SH-SY5Y (cell line): ENCODE results near the gene IP6K3.

ENCODE experiments used
- GATA2 ChIP-seq: IDR thresholded peaks from 2 replicates; pipeline ENCODE4 v1.6.1; 2011; ENCODE audit warnings: mild to moderate bottlenecking, low read depth, low read length
- GATA3 ChIP-seq: IDR thresholded peaks from 2 replicates; pipeline ENCODE4 v1.6.1; 2011; ENCODE audit warnings: low read depth, mild to moderate bottlenecking, low read length, moderate library complexity

GRCh38 chr6:33737267-33738026 is 9.3 kb downstream of the IP6K3 start:
- no peak for TF ChIP-seq GATA3
- no peak for TF ChIP-seq GATA2
